Prostate gland (tissue), 2 donors: ENCODE measurements around the gene CXXC1. TPM values are rescaled to one million over a fixed set of nuclear protein-coding genes. Genes with fewer than 3 reads are reported as not detected.

ENCODE experiments used
- DNase-seq: peaks from one replicate; pipeline ENCODE4 v3.0.0-alpha.2; 2019; ENCODE audit warnings: low spot score
- H3K27ac ChIP-seq, 2 donors: fragments of 200-600 bp; sonication (generic); 2 replicates each; pipeline ENCODE4 v1.5.1; 2017 to 2019
- H3K27me3 ChIP-seq: fragments of 200-600 bp; sonication (generic); replicated peaks from 2 replicates; pipeline ENCODE4 v1.5.1; 2019; ENCODE audit not compliant: insufficient read depth
- H3K36me3 ChIP-seq, 2 donors: fragments of 200-600 bp; sonication (generic); 1 replicate in 1 of 2; 2 replicates in 1 of 2; pipeline versions ENCODE4 v1.5.1 to v1.8.1; 2017 to 2019
- H3K4me1 ChIP-seq: fragments of 200-600 bp; sonication (generic); replicated peaks from 2 replicates; pipeline ENCODE4 v1.5.1; 2019
- H3K4me3 ChIP-seq, 2 donors: fragments of 200-600 bp; sonication (generic); 2 replicates each; pipeline ENCODE4 v1.5.1; 2017 to 2019
- H3K9me3 ChIP-seq: fragments of 200-600 bp; sonication (generic); 2 replicates; pipeline ENCODE4 v1.5.1; 2017
- CTCF ChIP-seq, 4 experiments: fragments of 200-600 bp in 2 of 4; fragments of 450-650 bp in 2 of 4; sonication (generic) in 2 of 4; IDR thresholded peaks; 1 replicate in 3 of 4; 2 replicates in 1 of 4; pipeline ENCODE4 v1.5.1; 2016 to 2019; ENCODE audit warnings: antibody characterized with exemption in 4 of 4, mild to moderate bottlenecking in 2 of 4, moderate library complexity in 2 of 4
- POLR2A ChIP-seq: fragments of 450-650 bp; IDR thresholded peaks from one replicate; pipeline ENCODE4 v1.6.1; 2016; ENCODE audit warnings: antibody characterized with exemption, mild to moderate bottlenecking
- POLR2AphosphoS5 ChIP-seq: sonication (generic); formaldehyde crosslinking; IDR thresholded peaks from one replicate; pipeline ENCODE4 v1.6.1; 2017; ENCODE audit warnings: antibody characterized with exemption
- WGBS: methylation state at CpG from one replicate; pipeline ENCODE4 v1.1.5; 2018; 5-methylcytosine and 5-hydroxymethylcytosine counted together
- intact Hi-C: fragments of 100-400 bp; cut with DNase I; formaldehyde crosslinking; loops from one replicate; pipeline ENCODE4 v1.14.2; 2022
- total RNA-seq, 2 donors: library from RNA; depleted of rRNA; stranded (reverse); fragments of >200 nt; gene quantifications; one replicate each; pipeline ENCODE4 v1.1.0, GENCODE V29; 2016

CXXC1 gene
- total RNA-seq, 2 donors from 2014 or later: 61.9 to 87.4 TPM

GRCh38 chr18:50281295-50281971, 6.1 kb downstream of the CXXC1 start, which contains the start of gene MBD1:
MBD1 (minus strand) TSS chr18:50281523; CDS start chr18:50279992, 1,531 bp downstream.
- under 1% methylated on average over 61 of the region's 63 CpGs for whole genome bisulfite sequencing
- peaks cover 3 to 5% of the 10 kb centered on the region in 2 donors for H3K36me3 ChIP-seq
- peak; percentile 96 for DNase-seq
- intact Hi-C loops: loop anchor here (10.0 kb wide), 5 partner anchors 283 to 787 kb away; partner anchors contain the start of genes ACAA2, MAPK4, ME2 and RPL17
- H3K27ac ChIP-seq: peak within 1 kb of the TSS; percentile 89 to 93
- H3K9me3 ChIP-seq: no peaks in the 10 kb centered on the region
- peaks cover 11% of the 10 kb centered on the region for H3K4me1 ChIP-seq
- TF ChIP-seq POLR2A: peak; percentile 77
- TF ChIP-seq POLR2AphosphoS5: peak; percentile 99
- peak in 3 of 4 experiments; percentile 22 to 54 (median 54) for TF ChIP-seq CTCF (IDR thresholded peaks at IDR 0.05)
- H3K4me3 ChIP-seq: peak within 1 kb of the TSS; percentile 52 to 95
- no peaks in the 10 kb centered on the region for H3K27me3 ChIP-seq

- Histone ChIP-seq H3K4me1 (peaks cover 11% of the 10 kb centered on the region), H3K36me3 (peaks cover 10 to 11% of the 10 kb centered on the region in 2 donors), H3K27ac (peak overlapping the region; percentile 89 to 93), H3K27me3 (no peaks in the 10 kb centered on the region), H3K9me3 (no peaks in the 10 kb centered on the region), H3K4me3 (peak overlapping the region; percentile 52 to 95)
- intact Hi-C loops: loop anchor here (10.0 kb wide), 5 partner anchors 284 to 786 kb away; partner anchors contain the start of genes ACAA2, MAPK4, ME2 and RPL17
- TF ChIP-seq CTCF (IDR thresholded peaks at IDR 0.05): no peak
- no peak for TF ChIP-seq POLR2A
- no peak for TF ChIP-seq POLR2AphosphoS5
- no peak for DNase-seq
- WGBS: 2% methylated on average over 16 of the region's 16 CpGs
Observed at GRCh38 chr18:50280707-50281294, 6.7 kb downstream of the CXXC1 start.

GRCh38 chr18:50279752-50280151, 7.7 kb downstream of the CXXC1 start:
- Histone ChIP-seq H3K4me3 (no peak overlapping the region), H3K27ac (no peak overlapping the region), H3K4me1 (peaks cover 11% of the 10 kb centered on the region), H3K9me3 (no peaks in the 10 kb centered on the region), H3K36me3 (peaks cover 19 to 20% of the 10 kb centered on the region in 2 donors), H3K27me3 (no peaks in the 10 kb centered on the region)
- no peak for DNase-seq
- intact Hi-C loops: loop anchor here (10.0 kb wide), 5 partner anchors 285 to 785 kb away; partner anchors contain the start of genes ACAA2, MAPK4, ME2 and RPL17
- TF ChIP-seq POLR2AphosphoS5: no peak
- no peak for TF ChIP-seq POLR2A
- TF ChIP-seq CTCF (IDR thresholded peaks at IDR 0.05): no peak
- 92% methylated on average over 7 of the region's 7 CpGs for WGBS

- WGBS: 82% methylated on average over 6 of the region's 6 CpGs
- no peak overlapping the region for H3K4me3 ChIP-seq
- peaks cover 32 to 34% of the 10 kb centered on the region in 2 donors for H3K36me3 ChIP-seq
- no peak for TF ChIP-seq POLR2AphosphoS5
- TF ChIP-seq POLR2A: no peak
- no peak for TF ChIP-seq CTCF (IDR thresholded peaks at IDR 0.05)
- H3K27me3 ChIP-seq: no peaks in the 10 kb centered on the region
- intact Hi-C loops: no loop called here
- DNase-seq: no peak
- H3K9me3 ChIP-seq: no peaks in the 10 kb centered on the region
- H3K4me1 ChIP-seq: peaks cover 11% of the 10 kb centered on the region
- no peak overlapping the region for H3K27ac ChIP-seq
Observed at GRCh38 chr18:50277942-50278341, 9.6 kb downstream of the CXXC1 start.
